DND-41 (cell line): Measurements from ENCODE around the gene HERC5.

Experiments used
- ATAC-seq: fragments of 200-7000 bp; cut with Tn5 transposase; 3 replicates; pipeline ENCODE4 v1.9.1; 2021; ENCODE audit warnings: low read depth; ENCODE audit not compliant: insufficient read depth
- DNase-seq: peaks from one replicate; pipeline ENCODE4 v3.0.0-alpha.2; 2020
- H2AFZ ChIP-seq: 2 replicates; pipeline ENCODE4 v1.6.0; 2012; ENCODE audit warnings: low read depth, low read length
- H3K27ac ChIP-seq: 2 replicates; pipeline ENCODE4 v1.5.1; 2012; ENCODE audit warnings: low read length, inconsistent platforms
- H3K27me3 ChIP-seq: fragments of 200-600 bp; sonication (generic); 2 replicates; pipeline ENCODE4 v1.6.0; 2012; ENCODE audit warnings: low read length, mild to moderate bottlenecking, inconsistent platforms; ENCODE audit not compliant: insufficient read depth, poor library complexity
- H3K36me3 ChIP-seq: 2 replicates; pipeline ENCODE4 v1.5.1; 2012; ENCODE audit warnings: low read length, inconsistent platforms; ENCODE audit not compliant: insufficient read depth
- H3K4me1 ChIP-seq: 2 replicates; pipeline ENCODE4 v1.5.1; 2012; ENCODE audit warnings: mild to moderate bottlenecking, low read length; ENCODE audit not compliant: insufficient read depth
- H3K4me2 ChIP-seq: 2 replicates; pipeline ENCODE4 v1.6.0; 2012; ENCODE audit warnings: mild to moderate bottlenecking, moderate library complexity, low read length, inconsistent platforms; ENCODE audit not compliant: insufficient read depth
- H3K4me3 ChIP-seq, 2 experiments: fragments of 200-600 bp in 1 of 2; shearing (Covaris generic) in 1 of 2; 2 replicates each; pipeline ENCODE4 v1.5.1; 2012 to 2016; ENCODE audit warnings: inconsistent platforms in 2 of 2, low read length in 2 of 2, mild to moderate bottlenecking in 2 of 2, low read depth in 1 of 2, moderate library complexity in 1 of 2
- H3K79me2 ChIP-seq: 2 replicates; pipeline ENCODE4 v1.6.0; 2012; ENCODE audit warnings: low read length, inconsistent platforms; ENCODE audit not compliant: insufficient read depth
- H3K9ac ChIP-seq: 2 replicates; pipeline ENCODE4 v1.6.0; 2012; ENCODE audit warnings: low read depth, mild to moderate bottlenecking, inconsistent platforms, low read length, moderate library complexity
- H3K9me3 ChIP-seq: 2 replicates; pipeline ENCODE4 v1.5.1; 2012; ENCODE audit warnings: low read length, moderate library complexity, mild to moderate bottlenecking, inconsistent platforms; ENCODE audit not compliant: insufficient read depth, severe bottlenecking
- H4K20me1 ChIP-seq: 2 replicates; pipeline ENCODE4 v1.6.0; 2012; ENCODE audit warnings: low read length; ENCODE audit not compliant: insufficient read depth
- EZH2 ChIP-seq: IDR thresholded peaks from 3 replicates; pipeline ENCODE4 v1.6.1; 2012; ENCODE audit warnings: borderline replicate concordance, low read depth, mild to moderate bottlenecking, moderate library complexity, low read length, inconsistent platforms; ENCODE audit not compliant: severe bottlenecking
- TF ChIP-seq, protein P1 (sequence below): IDR thresholded peaks from 2 replicates; pipeline ENCODE4 v1.5.1; 2012; ENCODE audit warnings: borderline replicate concordance, low read length, moderate library complexity, mild to moderate bottlenecking; ENCODE audit not compliant: poor library complexity, severe bottlenecking; ENCODE audit errors: extremely low read depth

Gene HERC5

DNA sequence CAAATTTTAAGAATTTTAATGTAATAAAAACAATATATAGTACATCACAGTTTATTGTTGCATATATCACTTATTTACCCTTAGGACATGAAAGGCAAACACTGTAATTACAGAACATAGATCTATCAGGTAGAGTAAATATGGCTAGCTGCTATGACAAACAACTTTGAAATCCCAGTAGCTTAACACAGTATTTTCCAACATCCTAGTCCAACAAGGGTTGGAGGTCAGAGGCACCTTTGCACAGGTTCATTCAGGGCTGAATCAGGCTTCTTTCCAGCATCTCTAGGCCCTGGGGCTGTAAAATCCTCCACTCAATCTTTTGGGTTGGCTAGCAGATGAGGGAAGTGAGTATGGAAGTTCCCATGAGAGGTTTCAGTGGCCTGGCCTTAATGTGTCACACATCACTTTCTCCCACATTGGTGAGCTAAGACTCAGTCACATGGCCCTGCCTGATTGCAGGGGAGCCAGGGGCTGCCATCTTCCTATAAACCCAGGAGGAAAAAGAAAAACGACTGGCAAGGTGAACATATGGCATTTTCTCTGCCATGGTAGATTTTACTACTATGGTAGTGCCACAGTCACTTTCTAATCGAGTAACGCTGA is 45.3 kb upstream of the HERC5 start:
- ATAC-seq (no peak), DNase-seq (no peak)
- no peaks in the 10 kb centered on the region for H3K9me3 ChIP-seq
- H3K36me3 ChIP-seq, result no peaks in the 10 kb centered on the region
- no peak overlapping the region for H3K4me3 ChIP-seq
- no peak overlapping the region for H3K9ac ChIP-seq
- no peaks in the 10 kb centered on the region for H3K79me2 ChIP-seq
- H4K20me1 ChIP-seq, result no peaks in the 10 kb centered on the region
- no peak overlapping the region for H3K4me2 ChIP-seq
- TF ChIP-seq, protein P1, sequence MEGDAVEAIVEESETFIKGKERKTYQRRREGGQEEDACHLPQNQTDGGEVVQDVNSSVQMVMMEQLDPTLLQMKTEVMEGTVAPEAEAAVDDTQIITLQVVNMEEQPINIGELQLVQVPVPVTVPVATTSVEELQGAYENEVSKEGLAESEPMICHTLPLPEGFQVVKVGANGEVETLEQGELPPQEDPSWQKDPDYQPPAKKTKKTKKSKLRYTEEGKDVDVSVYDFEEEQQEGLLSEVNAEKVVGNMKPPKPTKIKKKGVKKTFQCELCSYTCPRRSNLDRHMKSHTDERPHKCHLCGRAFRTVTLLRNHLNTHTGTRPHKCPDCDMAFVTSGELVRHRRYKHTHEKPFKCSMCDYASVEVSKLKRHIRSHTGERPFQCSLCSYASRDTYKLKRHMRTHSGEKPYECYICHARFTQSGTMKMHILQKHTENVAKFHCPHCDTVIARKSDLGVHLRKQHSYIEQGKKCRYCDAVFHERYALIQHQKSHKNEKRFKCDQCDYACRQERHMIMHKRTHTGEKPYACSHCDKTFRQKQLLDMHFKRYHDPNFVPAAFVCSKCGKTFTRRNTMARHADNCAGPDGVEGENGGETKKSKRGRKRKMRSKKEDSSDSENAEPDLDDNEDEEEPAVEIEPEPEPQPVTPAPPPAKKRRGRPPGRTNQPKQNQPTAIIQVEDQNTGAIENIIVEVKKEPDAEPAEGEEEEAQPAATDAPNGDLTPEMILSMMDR, result no peak
- no peak for TF ChIP-seq EZH2
- H2AFZ ChIP-seq, result no peak overlapping the region
- no peak overlapping the region for H3K27ac ChIP-seq
- H3K4me1 ChIP-seq, result no peaks in the 10 kb centered on the region
- H3K27me3 ChIP-seq, result no peaks in the 10 kb centered on the region

DNA sequence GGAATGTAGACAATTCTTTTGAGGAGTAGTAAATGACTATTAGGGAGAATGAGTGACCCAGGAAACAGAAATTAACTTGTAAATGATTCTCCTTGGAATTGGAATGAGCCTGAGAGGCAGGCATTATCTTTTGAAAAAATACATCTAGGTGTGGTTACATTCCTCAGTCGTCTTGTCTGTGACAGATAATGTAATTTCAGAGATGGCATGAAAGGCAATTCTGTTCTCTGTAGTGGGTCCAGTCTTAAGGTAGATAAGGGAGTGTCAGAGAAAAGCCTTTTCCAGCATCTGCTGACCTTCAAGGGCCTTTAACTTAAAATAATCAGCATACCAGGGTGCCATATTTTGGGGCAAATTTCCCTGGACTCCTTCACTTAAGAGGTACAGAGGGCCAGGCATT is 43.1 kb upstream of the HERC5 start:
- Histone ChIP-seq H3K4me1 (no peaks in the 10 kb centered on the region), H3K27ac (no peak overlapping the region), H2AFZ (no peak overlapping the region), H3K9me3 (no peaks in the 10 kb centered on the region), H4K20me1 (no peaks in the 10 kb centered on the region), H3K36me3 (no peaks in the 10 kb centered on the region), H3K4me2 (no peak overlapping the region), H3K9ac (no peak overlapping the region), H3K27me3 (no peaks in the 10 kb centered on the region), H3K4me3 (no peak overlapping the region), H3K79me2 (no peaks in the 10 kb centered on the region)
- TF ChIP-seq, protein P1, result no peak
- TF ChIP-seq EZH2, result no peak
- DNase-seq (no peak), ATAC-seq (no peak)

DNA sequence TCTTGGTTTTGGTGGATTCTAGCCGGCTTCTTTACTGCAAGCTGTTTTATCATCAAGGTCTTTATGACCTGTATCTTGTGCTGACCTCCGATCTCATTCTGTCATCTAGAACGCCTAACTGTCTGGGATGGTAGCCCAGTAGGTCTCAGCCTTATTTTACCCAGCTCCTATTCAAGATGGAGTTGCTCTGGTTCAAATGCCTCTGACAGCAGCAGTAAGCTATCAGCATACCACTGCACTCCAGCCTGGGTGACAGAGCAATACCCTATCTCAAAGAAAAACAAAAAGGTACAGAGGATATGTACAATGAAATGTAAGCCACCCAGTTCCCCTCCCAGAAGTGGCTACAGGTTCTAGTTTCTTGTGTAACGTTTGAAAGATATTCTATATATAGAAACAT is 42.2 kb upstream of the HERC5 start:
- H2AFZ ChIP-seq, result no peak overlapping the region
- H4K20me1 ChIP-seq, result no peaks in the 10 kb centered on the region

More for the DNA sequence above, 42.2 kb upstream of the HERC5 start:
- H3K79me2 ChIP-seq, result no peaks in the 10 kb centered on the region
- H3K9me3 ChIP-seq, result no peaks in the 10 kb centered on the region
- DNase-seq (no peak), ATAC-seq (no peak)
- H3K9ac ChIP-seq, result no peak overlapping the region
- H3K36me3 ChIP-seq, result no peaks in the 10 kb centered on the region
- no peak overlapping the region for H3K4me3 ChIP-seq
- TF ChIP-seq, protein P1, result no peak
- TF ChIP-seq EZH2, result no peak
- H3K27me3 ChIP-seq, result no peaks in the 10 kb centered on the region
- H3K4me1 ChIP-seq, result no peaks in the 10 kb centered on the region
- H3K4me2 ChIP-seq, result no peak overlapping the region
- H3K27ac ChIP-seq, result no peak overlapping the region
